Fibroblast of lung (primary cell): ENCODE measurements around the gene LTBP2. TPM values are rescaled to one million over a fixed set of nuclear protein-coding genes. Genes with fewer than 3 reads are reported as not detected.

Source experiments
- DNase-seq, 2 donors: peaks; one replicate each; pipeline versions ENCODE4 v3.0.0 to v3.0.0-alpha.2; 2010; ENCODE audit warnings: low read depth in 2 of 2
- H2AFZ ChIP-seq: 2 replicates; pipeline ENCODE4 v1.5.1; 2012; ENCODE audit warnings: low read length, control low read depth, inconsistent platforms
- H3K27ac ChIP-seq: 2 replicates; pipeline ENCODE4 v1.5.1; 2011; ENCODE audit warnings: low read length, control low read depth; ENCODE audit not compliant: insufficient read depth
- H3K27me3 ChIP-seq: 2 replicates; pipeline ENCODE4 v1.5.1; 2011; ENCODE audit warnings: mild to moderate bottlenecking, low read length; ENCODE audit not compliant: control insufficient read depth, insufficient read depth
- H3K36me3 ChIP-seq: 2 replicates; pipeline ENCODE4 v1.5.1; 2011; ENCODE audit warnings: low read length; ENCODE audit not compliant: control insufficient read depth, insufficient read depth
- H3K4me1 ChIP-seq: 2 replicates; pipeline ENCODE4 v1.5.1; 2011; ENCODE audit warnings: low read length; ENCODE audit not compliant: control insufficient read depth, insufficient read depth; ENCODE audit errors: extremely low read depth
- H3K4me2 ChIP-seq: 2 replicates; pipeline ENCODE4 v1.5.1; 2011; ENCODE audit warnings: low read length, control low read depth; ENCODE audit not compliant: insufficient read depth; ENCODE audit errors: extremely low read depth
- H3K4me3 ChIP-seq, 4 experiments: fragments of 200-600 bp in 1 of 4; sonication (generic) in 1 of 4; replicated peaks in 1 of 4; 2 replicates each; pipeline ENCODE4 v1.5.1; 2011 to 2016; ENCODE audit warnings: low read length in 4 of 4, low read depth in 3 of 4, mild to moderate bottlenecking in 3 of 4, control low read depth in 2 of 4, inconsistent platforms in 1 of 4, mixed read lengths in 1 of 4; ENCODE audit not compliant: insufficient read depth in 1 of 4; ENCODE audit errors: control extremely low read depth in 1 of 4
- H3K79me2 ChIP-seq: 2 replicates; pipeline ENCODE4 v1.5.1; 2012; ENCODE audit warnings: mild to moderate bottlenecking, low read length, inconsistent platforms; ENCODE audit not compliant: control insufficient read depth, insufficient read depth
- H3K9ac ChIP-seq: 2 replicates; pipeline ENCODE4 v1.5.1; 2011; ENCODE audit warnings: mild to moderate bottlenecking, low read length, control low read depth; ENCODE audit not compliant: insufficient read depth
- H3K9me3 ChIP-seq: 2 replicates; pipeline ENCODE4 v1.5.1; 2012; ENCODE audit warnings: low read depth, low read length; ENCODE audit not compliant: control insufficient read depth, insufficient read depth
- H4K20me1 ChIP-seq: 2 replicates; pipeline ENCODE4 v1.5.1; 2011; ENCODE audit warnings: low read length; ENCODE audit not compliant: control insufficient read depth, insufficient read depth; ENCODE audit errors: extremely low read depth
- CTCF ChIP-seq, 2 donors: IDR thresholded peaks in 1 of 2; conservative IDR thresholded peaks in 1 of 2; 1 replicate in 1 of 2; 2 replicates in 1 of 2; pipeline ENCODE4 v1.5.1; 2011 to 2012; ENCODE audit warnings: low read length in 2 of 2, control low read depth in 1 of 2, inconsistent platforms in 1 of 2, low read depth in 1 of 2, mild to moderate bottlenecking in 1 of 2
- EZH2 ChIP-seq: IDR thresholded peaks from 2 replicates; pipeline ENCODE4 v1.5.1; 2012; ENCODE audit warnings: low read length, control low read depth, mild to moderate bottlenecking; ENCODE audit errors: missing control alignments
- polyA plus RNA-seq, 2 donors: library from polyadenylated mRNA; depleted of rRNA in 1 of 2; stranded (reverse) in 1 of 2; unstranded in 1 of 2; fragments of >200 nt; gene quantifications; 2 replicates each; pipeline ENCODE4 v1.2.1, GENCODE V29; 2011 to 2012; ENCODE audit warnings: missing spikeins in 1 of 2
- total RNA-seq: library from RNA; depleted of rRNA; stranded (reverse); fragments of >200 nt; gene quantifications from 2 replicates; pipeline ENCODE4 v1.2.1, GENCODE V29; 2014

Gene LTBP2
- total and polyA plus RNA-seq, 2 donors (not counting 1 experiment from before 2014, with no cell fraction given): 108 to 514 TPM

DNA sequence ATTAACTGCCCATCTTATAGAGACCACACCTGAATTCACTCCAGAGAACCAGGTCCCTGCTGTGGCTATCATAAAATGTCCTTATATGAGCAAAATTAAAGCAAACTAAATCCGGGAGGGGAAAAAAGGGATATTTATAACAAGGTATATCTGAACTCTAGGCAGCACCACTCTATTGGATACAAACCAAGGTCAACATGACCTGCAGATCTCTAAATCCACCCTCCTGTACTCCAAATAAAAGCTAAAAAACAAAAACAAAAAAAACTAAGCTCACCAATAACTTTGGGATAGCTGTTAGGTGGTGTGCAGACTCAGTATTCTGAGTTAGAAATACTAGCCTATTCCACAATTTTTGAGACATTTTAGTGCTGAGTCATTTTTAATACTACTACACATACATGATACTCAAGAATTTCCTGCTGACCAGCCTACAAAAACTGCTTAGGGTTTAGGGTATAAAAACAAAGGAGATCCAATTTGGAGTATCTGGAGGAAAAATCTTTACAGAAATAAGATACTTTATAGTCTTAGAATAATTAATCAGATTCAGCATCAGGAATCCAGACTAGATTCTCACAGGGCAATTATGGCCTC is 46.6 kb upstream of the LTBP2 start:
- Histone ChIP-seq H3K4me3 (no peak overlapping the region), H3K9me3 (no peaks in the 10 kb centered on the region), H3K4me1 (peaks cover 33% of the 10 kb centered on the region), H4K20me1 (no peaks in the 10 kb centered on the region), H3K9ac (no peak overlapping the region), H3K36me3 (peaks cover 3% of the 10 kb centered on the region), H3K27ac (no peak overlapping the region), H3K79me2 (no peaks in the 10 kb centered on the region), H3K4me2 (no peak overlapping the region), H2AFZ (no peak overlapping the region), H3K27me3 (no peaks in the 10 kb centered on the region)
- TF ChIP-seq EZH2: no peak
- no peak for TF ChIP-seq CTCF (conservative IDR thresholded peaks at IDR 0.05 in 1 of 2, IDR thresholded peaks at IDR 0.05 in 1 of 2; ENCODE audit: low read depth in 1 of 2, low read length in 2 of 2)
- DNase-seq: peak; percentile 43 to 67

DNA sequence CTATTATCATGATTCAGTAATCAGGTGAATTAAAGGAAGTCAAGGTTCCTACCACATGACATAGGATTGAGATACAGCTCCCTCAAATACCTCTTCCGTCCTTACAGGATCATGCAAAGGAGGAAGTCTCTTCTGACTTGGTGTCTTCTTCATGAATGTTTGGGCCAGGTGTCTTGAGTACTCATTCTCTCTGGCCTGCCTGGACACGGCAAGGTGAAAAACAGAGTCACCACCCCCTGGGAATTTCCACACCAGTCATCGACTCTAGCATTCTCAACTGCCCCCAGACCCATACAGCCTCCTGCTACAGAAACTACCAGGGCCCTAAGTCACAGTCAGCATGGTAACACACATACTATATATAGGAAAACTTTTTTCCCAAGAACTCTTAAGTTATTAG is 44.9 kb upstream of the LTBP2 start:
- Histone ChIP-seq H3K79me2 (no peaks in the 10 kb centered on the region), H3K9ac (no peak overlapping the region), H3K4me3 (no peak overlapping the region), H3K27ac (no peak overlapping the region), H3K9me3 (no peaks in the 10 kb centered on the region), H3K4me1 (peaks cover 39% of the 10 kb centered on the region), H2AFZ (no peak overlapping the region), H3K4me2 (no peak overlapping the region), H3K27me3 (no peaks in the 10 kb centered on the region), H4K20me1 (no peaks in the 10 kb centered on the region), H3K36me3 (no peaks in the 10 kb centered on the region)
- no peak for DNase-seq
- TF ChIP-seq CTCF (conservative IDR thresholded peaks at IDR 0.05 in 1 of 2, IDR thresholded peaks at IDR 0.05 in 1 of 2; ENCODE audit: low read depth in 1 of 2, low read length in 2 of 2): no peak
- TF ChIP-seq EZH2: no peak

- peak; percentile 44 to 76 for DNase-seq
- TF ChIP-seq CTCF (conservative IDR thresholded peaks at IDR 0.05 in 1 of 2, IDR thresholded peaks at IDR 0.05 in 1 of 2; ENCODE audit: low read depth in 1 of 2, low read length in 2 of 2): no peak
- TF ChIP-seq EZH2: no peak
- no peak overlapping the region for H3K4me3 ChIP-seq
- H3K36me3 ChIP-seq: no peaks in the 10 kb centered on the region
- H2AFZ ChIP-seq: no peak overlapping the region
- H3K4me2 ChIP-seq: peak overlapping the region; percentile 30
- H4K20me1 ChIP-seq: no peaks in the 10 kb centered on the region
- H3K79me2 ChIP-seq: no peaks in the 10 kb centered on the region
- H3K27me3 ChIP-seq: no peaks in the 10 kb centered on the region
- H3K9me3 ChIP-seq: no peaks in the 10 kb centered on the region
- H3K27ac ChIP-seq: peak overlapping the region; percentile 51
- no peak overlapping the region for H3K9ac ChIP-seq
- H3K4me1 ChIP-seq: peaks cover 39% of the 10 kb centered on the region
These were observed 43.8 kb upstream of the LTBP2 start for GRCh38 chr14:74655599-74656395.
